CD1c-positive myeloid dendritic cell (primary cell): ENCODE data around the gene ORC6.

Experiments used
- DNase-seq: peaks from one replicate; pipeline ENCODE4 v3.0.0-alpha.2; 2016; ENCODE audit errors: extremely low spot score

ORC6 gene

GRCh38 chr16:46700048-46700447 lies 10.6 kb downstream of the ORC6 start:
- DNase-seq: no peak

- DNase-seq: no peak
Observed at GRCh38 chr16:46701615-46702014, 12.2 kb downstream of the ORC6 start.

- DNase-seq: no peak
Observed at GRCh38 chr16:46702030-46702429, 12.6 kb downstream of the ORC6 start.

- no peak for DNase-seq
Observed at GRCh38 chr16:46706642-46707041, 17.2 kb downstream of the ORC6 start.

GRCh38 chr16:46709469-46710005 lies 20.1 kb downstream of the ORC6 start:
- DNase-seq: peak; percentile 51

- peak; percentile 53 for DNase-seq
Observed at GRCh38 chr16:46711106-46712058, 21.9 kb downstream of the ORC6 start.

- peak; percentile 63 for DNase-seq
Observed at GRCh38 chr16:46712911-46713310, 23.5 kb downstream of the ORC6 start.

- no peak for DNase-seq
Observed at GRCh38 chr16:46713634-46714033, 24.2 kb downstream of the ORC6 start.

GRCh38 chr16:46714797-46715591 lies 25.5 kb downstream of the ORC6 start:
- no peak for DNase-seq

GRCh38 chr16:46715769-46716305 lies 26.4 kb downstream of the ORC6 start:
- no peak for DNase-seq

- DNase-seq: no peak
Observed at GRCh38 chr16:46717692-46718091, 28.2 kb downstream of the ORC6 start.

GRCh38 chr16:46718214-46718613 lies 28.8 kb downstream of the ORC6 start:
- DNase-seq: no peak

- DNase-seq: no peak
Observed at GRCh38 chr16:46719528-46719927, 30.1 kb downstream of the ORC6 start.

GRCh38 chr16:46720619-46721018 lies 31.2 kb downstream of the ORC6 start:
- DNase-seq: no peak

GRCh38 chr16:46721885-46722284 lies 32.4 kb downstream of the ORC6 start:
- DNase-seq: no peak

- no peak for DNase-seq
Observed at GRCh38 chr16:46727184-46727583, 37.7 kb downstream of the ORC6 start.

GRCh38 chr16:46727630-46728029 lies 38.2 kb downstream of the ORC6 start:
- no peak for DNase-seq

GRCh38 chr16:46728806-46729205 lies 39.3 kb downstream of the ORC6 start:
- DNase-seq: no peak

GRCh38 chr16:46729326-46729995 lies 40.0 kb downstream of the ORC6 start:
- no peak for DNase-seq

- no peak for DNase-seq
Observed at GRCh38 chr16:46730126-46730525, 40.7 kb downstream of the ORC6 start.

GRCh38 chr16:46730801-46731690 lies 41.6 kb downstream of the ORC6 start:
- no peak for DNase-seq
